ENCODE measurements around the gene ZNF324.
"Not testable (repeated sequence)": the region's sequence is repeated elsewhere in the genome, so short reads cannot be mapped to it uniquely, and the experiment has no call there.

The ZNF324 gene

GRCh38 chr19:58466089-58466759 is 656 bp upstream of the ZNF324 start:
- no peak for TF ChIP-seq CTCF (IDR thresholded peaks at IDR 0.05; ENCODE audit: control insufficient read depth, extremely low read depth, insufficient read depth)
- no peak for DNase-seq (ENCODE audit: low read depth)
- H3K4me3 ChIP-seq (ENCODE audit: low read depth, low read length), result peak overlapping the region; percentile 97

- no peak for DNase-seq (ENCODE audit: low read depth)
- H3K4me3 ChIP-seq (ENCODE audit: low read depth, low read length), result peak overlapping the region; percentile 97
- TF ChIP-seq CTCF (IDR thresholded peaks at IDR 0.05; ENCODE audit: control insufficient read depth, extremely low read depth, insufficient read depth), result no peak
These were observed 1.4 kb downstream of the ZNF324 start for GRCh38 chr19:58468216-58468839.

GRCh38 chr19:58469241-58470013 is 2.5 kb downstream of the ZNF324 start:
- no peak for DNase-seq (ENCODE audit: low read depth)
- no peak for TF ChIP-seq CTCF (IDR thresholded peaks at IDR 0.05; ENCODE audit: control insufficient read depth, extremely low read depth, insufficient read depth)

GRCh38 chr19:58470837-58471543 is 4.1 kb downstream of the ZNF324 start:
- not testable (repeated sequence) for H3K4me3 ChIP-seq (ENCODE audit: low read depth, low read length); DNase-seq (ENCODE audit: low read depth)

More at GRCh38 chr19:58469241-58470013, 2.5 kb downstream of the ZNF324 start:
- no peak overlapping the region for H3K4me3 ChIP-seq (ENCODE audit: low read depth, low read length)

GRCh38 chr19:58471736-58472135 is 4.9 kb downstream of the ZNF324 start:
- no peak for DNase-seq (ENCODE audit: low read depth)
- TF ChIP-seq CTCF (IDR thresholded peaks at IDR 0.05; ENCODE audit: control insufficient read depth, extremely low read depth, insufficient read depth), result no peak
- H3K4me3 ChIP-seq (ENCODE audit: low read depth, low read length), result no peak overlapping the region

- no peak for DNase-seq (ENCODE audit: low read depth)
These were observed 6.9 kb downstream of the ZNF324 start for GRCh38 chr19:58473775-58474174.

More at GRCh38 chr19:58473775-58474174, 6.9 kb downstream of the ZNF324 start:
- H3K4me3 ChIP-seq (ENCODE audit: low read depth, low read length), result no peak overlapping the region
- TF ChIP-seq CTCF (IDR thresholded peaks at IDR 0.05; ENCODE audit: control insufficient read depth, extremely low read depth, insufficient read depth), result no peak

Measured in LNCaP clone FGC (cell line).